Liver (tissue), 9 donors: ENCODE results near the gene KCNC4. TPM values are rescaled to one million over a fixed set of nuclear protein-coding genes. Genes with fewer than 3 reads are reported as not detected.

Experiments
- DNase-seq: peaks from one replicate; pipeline ENCODE4 v3.0.0-alpha.2; 2017; ENCODE audit warnings: low spot score
- H3K27ac ChIP-seq, 2 donors: one replicate each; pipeline ENCODE4 v1.7.0; 2013; ENCODE audit warnings: inconsistent platforms in 2 of 2, low read length in 2 of 2, control low read depth in 1 of 2, low read depth in 1 of 2, mild to moderate bottlenecking in 1 of 2
- H3K27me3 ChIP-seq, 4 donors: one replicate each; pipeline versions ENCODE4 v1.6.1 to v1.7.0; 2013; ENCODE audit warnings: low read length in 3 of 4, inconsistent platforms in 1 of 4, mild to moderate bottlenecking in 1 of 4, moderate library complexity in 1 of 4; ENCODE audit not compliant: control insufficient read depth in 4 of 4, insufficient read depth in 4 of 4
- H3K36me3 ChIP-seq, 4 donors: one replicate each; pipeline versions ENCODE4 v1.6.1 to v1.7.0; 2013; ENCODE audit warnings: low read length in 3 of 4, mild to moderate bottlenecking in 3 of 4, low read depth in 1 of 4, moderate library complexity in 1 of 4; ENCODE audit not compliant: control insufficient read depth in 4 of 4, insufficient read depth in 3 of 4
- H3K4me1 ChIP-seq, 4 donors: one replicate each; pipeline versions ENCODE4 v1.6.1 to v1.7.0; 2013; ENCODE audit warnings: low read length in 3 of 4, mild to moderate bottlenecking in 3 of 4, moderate library complexity in 1 of 4; ENCODE audit not compliant: control insufficient read depth in 4 of 4, insufficient read depth in 4 of 4
- H3K4me3 ChIP-seq, 3 donors: one replicate each; pipeline versions ENCODE4 v1.6.1 to v1.7.0; 2013; ENCODE audit warnings: low read length in 3 of 3, control low read depth in 1 of 3, low read depth in 1 of 3, mild to moderate bottlenecking in 1 of 3
- H3K9ac ChIP-seq, 2 donors: one replicate each; pipeline ENCODE4 v1.7.0; 2013; ENCODE audit warnings: low read length in 2 of 2, mild to moderate bottlenecking in 2 of 2, moderate library complexity in 2 of 2, control low read depth in 1 of 2, low read depth in 1 of 2
- H3K9me3 ChIP-seq, 4 donors: one replicate each; pipeline versions ENCODE4 v1.6.1 to v1.7.0; 2013; ENCODE audit warnings: low read length in 3 of 4; ENCODE audit not compliant: control insufficient read depth in 4 of 4
- ATF3 ChIP-seq: IDR thresholded peaks from 2 replicates; pipeline ENCODE4 v1.6.1; 2016; ENCODE audit warnings: antibody characterized with exemption
- FOXA1 ChIP-seq: IDR thresholded peaks from 2 replicates; pipeline ENCODE4 v1.6.1; 2016; ENCODE audit warnings: antibody characterized with exemption
- FOXA2 ChIP-seq: IDR thresholded peaks from 2 replicates; pipeline ENCODE4 v1.6.1; 2016; ENCODE audit warnings: antibody characterized with exemption
- GABPA ChIP-seq, 2 donors: IDR thresholded peaks in 1 of 2; conservative IDR thresholded peaks in 1 of 2; 2 replicates each; pipeline ENCODE4 v1.6.1; 2016; ENCODE audit warnings: antibody characterized with exemption in 2 of 2, mild to moderate bottlenecking in 1 of 2, moderate library complexity in 1 of 2
- HNF4A ChIP-seq, 2 donors: conservative IDR thresholded peaks; 2 replicates each; pipeline ENCODE4 v1.6.1; 2016; ENCODE audit warnings: antibody characterized with exemption in 2 of 2, mild to moderate bottlenecking in 2 of 2
- HNF4G ChIP-seq: IDR thresholded peaks from 2 replicates; pipeline ENCODE4 v1.6.1; 2016; ENCODE audit warnings: antibody characterized with exemption
- JUND ChIP-seq, 2 donors: IDR thresholded peaks; 2 replicates each; pipeline ENCODE4 v1.6.1; 2016; ENCODE audit warnings: antibody characterized with exemption in 2 of 2
- RAD21 ChIP-seq, 2 donors: IDR thresholded peaks; 2 replicates each; pipeline ENCODE4 v1.6.1; 2016; ENCODE audit warnings: antibody characterized with exemption in 2 of 2, mild to moderate bottlenecking in 2 of 2
- REST ChIP-seq: IDR thresholded peaks from 2 replicates; pipeline ENCODE4 v1.6.1; 2016; ENCODE audit warnings: antibody characterized with exemption, mild to moderate bottlenecking
- RXRA ChIP-seq, 2 donors: IDR thresholded peaks; 2 replicates each; pipeline ENCODE4 v1.6.1; 2017 to 2018; ENCODE audit warnings: antibody characterized with exemption in 2 of 2, mild to moderate bottlenecking in 1 of 2
- SP1 ChIP-seq: IDR thresholded peaks from 2 replicates; pipeline ENCODE4 v1.6.1; 2018; ENCODE audit warnings: antibody characterized with exemption, mild to moderate bottlenecking
- TAF1 ChIP-seq: conservative IDR thresholded peaks from 2 replicates; pipeline ENCODE4 v1.6.1; 2016; ENCODE audit warnings: antibody characterized with exemption, mild to moderate bottlenecking
- YY1 ChIP-seq: IDR thresholded peaks from 2 replicates; pipeline ENCODE4 v1.6.1; 2016; ENCODE audit warnings: antibody characterized with exemption, mild to moderate bottlenecking
- ZBTB33 ChIP-seq: IDR thresholded peaks from 2 replicates; pipeline ENCODE4 v1.6.1; 2016; ENCODE audit warnings: antibody characterized with exemption
- WGBS: extraction: QIAGEN DNeasy Blood & Tissue Kit; methylation state at CpG from one replicate; pipeline ENCODE4 v1.1.7; 2013; 5-methylcytosine and 5-hydroxymethylcytosine counted together
- polyA plus RNA-seq, 2 donors: library from polyadenylated mRNA; stranded (reverse) in 1 of 2; unstranded in 1 of 2; fragments of 200-250 nt in 1 of 2; fragments of >200 nt in 1 of 2; fragmentation: Nextera tagmentation in 1 of 2; extraction: Ambion mirVana in 1 of 2; gene quantifications; one replicate each; pipeline versions ENCODE4 v1.2.1 to v1.2.3, GENCODE V29; 2013 to 2015
- total RNA-seq, 2 donors: library from RNA; depleted of rRNA; stranded (reverse); fragments of >200 nt; gene quantifications; one replicate each; pipeline ENCODE4 v1.2.3, GENCODE V29; 2014
- TF ChIP-seq, protein P1 (sequence below): fragments of 150-350 bp; IDR thresholded peaks from 2 replicates; pipeline ENCODE4 v1.5.1; 2017; ENCODE audit warnings: improper control_type of control experiment, low read depth, low read length; ENCODE audit not compliant: missing input control
- donor health status: healthy.
- donor health status: healthy.
- donor health status: healthy.
- donor health status: healthy.
- donor health status: healthy.

KCNC4 gene
- total and polyA plus RNA-seq, 4 donors: 0.46 to 2.5 (median 1.5) TPM

DNA sequence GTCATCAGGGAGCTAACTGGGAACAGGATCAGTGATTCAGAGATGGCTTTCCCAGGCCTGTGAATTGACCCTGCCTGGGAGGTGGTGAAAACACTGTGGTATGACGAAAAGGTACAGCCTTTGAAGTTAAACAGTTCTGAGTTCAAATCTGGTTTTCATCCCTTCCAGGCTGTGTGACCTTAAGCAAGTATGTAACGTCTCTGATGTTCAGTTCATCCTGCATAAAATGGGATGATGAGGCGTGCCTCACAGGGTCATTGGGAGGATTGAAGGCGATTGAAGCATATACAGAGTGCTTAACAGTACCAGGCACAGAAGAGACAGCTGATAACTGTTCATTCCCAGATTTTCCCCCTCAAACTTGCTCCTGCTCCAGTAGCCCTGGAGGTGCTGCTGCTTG lies 11.0 kb downstream of the KCNC4 start:
- Histone ChIP-seq H3K36me3 (no peaks in the 10 kb centered on the region), H3K9ac (no peak overlapping the region), H3K27ac (no peak overlapping the region), H3K27me3 (no peaks in the 10 kb centered on the region), H3K4me1 (peaks cover 0 to 1% (median 0%) of the 10 kb centered on the region in 4 donors), H3K9me3 (no peaks in the 10 kb centered on the region), H3K4me3 (no peak overlapping the region)
- no peak for DNase-seq
- no peak for TF ChIP-seq HNF4G
- TF ChIP-seq YY1: no peak
- TF ChIP-seq FOXA1: no peak
- TF ChIP-seq ZBTB33: no peak
- 93% methylated on average over 4 of the region's 4 CpGs for WGBS

DNA sequence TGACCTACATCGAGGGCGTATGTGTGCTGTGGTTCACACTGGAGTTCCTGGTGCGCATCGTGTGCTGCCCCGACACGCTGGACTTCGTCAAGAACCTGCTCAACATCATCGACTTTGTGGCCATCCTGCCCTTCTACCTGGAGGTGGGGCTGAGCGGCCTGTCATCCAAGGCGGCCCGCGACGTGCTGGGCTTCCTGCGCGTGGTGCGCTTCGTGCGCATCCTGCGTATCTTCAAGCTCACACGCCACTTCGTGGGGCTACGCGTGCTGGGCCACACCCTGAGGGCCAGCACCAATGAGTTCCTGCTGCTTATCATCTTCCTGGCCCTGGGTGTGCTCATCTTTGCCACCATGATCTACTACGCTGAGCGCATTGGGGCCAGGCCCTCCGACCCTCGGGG lies 13.0 kb downstream of the KCNC4 start:
- 96% methylated on average over 27 of the region's 27 CpGs for WGBS
- Histone ChIP-seq H3K4me3 (no peak overlapping the region), H3K4me1 (peaks cover 0 to 1% (median 0%) of the 10 kb centered on the region in 4 donors), H3K27me3 (no peaks in the 10 kb centered on the region), H3K9me3 (no peaks in the 10 kb centered on the region), H3K9ac (no peak overlapping the region), H3K27ac (no peak overlapping the region), H3K36me3 (no peaks in the 10 kb centered on the region)
- TF ChIP-seq, protein P1, sequence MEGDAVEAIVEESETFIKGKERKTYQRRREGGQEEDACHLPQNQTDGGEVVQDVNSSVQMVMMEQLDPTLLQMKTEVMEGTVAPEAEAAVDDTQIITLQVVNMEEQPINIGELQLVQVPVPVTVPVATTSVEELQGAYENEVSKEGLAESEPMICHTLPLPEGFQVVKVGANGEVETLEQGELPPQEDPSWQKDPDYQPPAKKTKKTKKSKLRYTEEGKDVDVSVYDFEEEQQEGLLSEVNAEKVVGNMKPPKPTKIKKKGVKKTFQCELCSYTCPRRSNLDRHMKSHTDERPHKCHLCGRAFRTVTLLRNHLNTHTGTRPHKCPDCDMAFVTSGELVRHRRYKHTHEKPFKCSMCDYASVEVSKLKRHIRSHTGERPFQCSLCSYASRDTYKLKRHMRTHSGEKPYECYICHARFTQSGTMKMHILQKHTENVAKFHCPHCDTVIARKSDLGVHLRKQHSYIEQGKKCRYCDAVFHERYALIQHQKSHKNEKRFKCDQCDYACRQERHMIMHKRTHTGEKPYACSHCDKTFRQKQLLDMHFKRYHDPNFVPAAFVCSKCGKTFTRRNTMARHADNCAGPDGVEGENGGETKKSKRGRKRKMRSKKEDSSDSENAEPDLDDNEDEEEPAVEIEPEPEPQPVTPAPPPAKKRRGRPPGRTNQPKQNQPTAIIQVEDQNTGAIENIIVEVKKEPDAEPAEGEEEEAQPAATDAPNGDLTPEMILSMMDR: no peak
- no peak for TF ChIP-seq FOXA1
- TF ChIP-seq GABPA (IDR thresholded peaks at IDR 0.05 in 1 of 2, conservative IDR thresholded peaks at IDR 0.05 in 1 of 2): no peak
- no peak for TF ChIP-seq TAF1
- TF ChIP-seq ATF3: no peak
- no peak for TF ChIP-seq ZBTB33
- no peak for TF ChIP-seq RXRA (IDR thresholded peaks at IDR 0.05)
- TF ChIP-seq JUND (IDR thresholded peaks at IDR 0.05): no peak
- no peak for TF ChIP-seq YY1
- TF ChIP-seq REST: no peak
- no peak for TF ChIP-seq RAD21 (IDR thresholded peaks at IDR 0.05)
- TF ChIP-seq HNF4G: no peak
- no peak for TF ChIP-seq FOXA2
- no peak for TF ChIP-seq HNF4A (conservative IDR thresholded peaks at IDR 0.05)
- no peak for TF ChIP-seq SP1
- no peak for DNase-seq
